ENCODE measurements around the gene BRMS1. TPM values are rescaled to one million over a fixed set of nuclear protein-coding genes. Genes with fewer than 3 reads are reported as not detected.

Gene BRMS1
- total RNA-seq, 1 experiment from 2014 or later, result 48.1 TPM

DNA sequence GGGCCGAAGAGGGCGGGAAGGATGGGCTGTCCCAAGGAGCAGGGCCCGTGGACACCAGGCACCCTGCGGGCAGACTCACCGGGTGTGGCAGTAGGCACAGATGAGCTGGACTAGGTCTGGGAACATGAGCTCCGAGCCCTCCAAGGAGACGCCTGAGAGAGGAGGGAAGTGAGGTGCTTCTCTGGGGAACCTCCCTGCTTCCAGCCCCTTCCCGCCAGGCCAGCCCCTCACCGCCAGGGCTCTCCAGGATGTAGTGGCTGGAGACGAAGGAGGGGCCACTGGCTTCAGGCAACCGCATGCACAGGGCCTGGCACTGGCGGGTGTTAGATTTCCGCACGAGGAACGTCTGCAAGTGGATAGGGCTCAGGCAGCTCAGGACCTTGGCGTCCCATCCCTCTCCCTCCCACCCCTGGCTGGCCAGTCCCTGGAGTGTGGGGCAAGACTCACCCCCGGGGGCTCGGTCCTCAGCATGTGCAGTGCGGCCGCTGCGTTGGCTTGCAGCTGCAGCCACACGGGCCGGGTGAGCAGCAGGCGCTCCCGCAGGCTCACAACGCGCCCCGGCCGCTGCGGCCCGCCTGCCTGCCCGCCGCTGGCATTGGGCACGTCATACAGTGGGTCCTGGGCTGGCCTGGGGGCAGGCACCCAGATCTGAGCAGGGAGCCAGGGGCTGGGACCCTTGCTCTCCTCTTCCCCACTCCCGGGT lies 9.2 kb downstream of the BRMS1 start:
- CTCF ChIA-PET, result interaction anchor here (0.7 to 1.6 kb wide), 3 partner anchors 23 to 53 kb away, joined by 4 to 32 read pairs (median 5); no protein-coding TSS in a partner anchor
- H3K36me3 Mint-ChIP-seq (ENCODE audit: insufficient read depth, unreplicated experiment), result peaks cover 39% of the 10 kb centered on the region
- BruUV-seq (replicated peaks), result TSS peak; percentile 35
- no peaks in the 10 kb centered on the region for H3K27me3 Mint-ChIP-seq (ENCODE audit: unreplicated experiment)
- peaks cover 24% of the 10 kb centered on the region for H3K4me1 Mint-ChIP-seq (ENCODE audit: low read depth, unreplicated experiment)
- no peaks in the 10 kb centered on the region for H3K9me3 Mint-ChIP-seq (ENCODE audit: low read depth, unreplicated experiment)
- peak; percentile 44 for DNase-seq
- TF ChIP-seq, protein P1, sequence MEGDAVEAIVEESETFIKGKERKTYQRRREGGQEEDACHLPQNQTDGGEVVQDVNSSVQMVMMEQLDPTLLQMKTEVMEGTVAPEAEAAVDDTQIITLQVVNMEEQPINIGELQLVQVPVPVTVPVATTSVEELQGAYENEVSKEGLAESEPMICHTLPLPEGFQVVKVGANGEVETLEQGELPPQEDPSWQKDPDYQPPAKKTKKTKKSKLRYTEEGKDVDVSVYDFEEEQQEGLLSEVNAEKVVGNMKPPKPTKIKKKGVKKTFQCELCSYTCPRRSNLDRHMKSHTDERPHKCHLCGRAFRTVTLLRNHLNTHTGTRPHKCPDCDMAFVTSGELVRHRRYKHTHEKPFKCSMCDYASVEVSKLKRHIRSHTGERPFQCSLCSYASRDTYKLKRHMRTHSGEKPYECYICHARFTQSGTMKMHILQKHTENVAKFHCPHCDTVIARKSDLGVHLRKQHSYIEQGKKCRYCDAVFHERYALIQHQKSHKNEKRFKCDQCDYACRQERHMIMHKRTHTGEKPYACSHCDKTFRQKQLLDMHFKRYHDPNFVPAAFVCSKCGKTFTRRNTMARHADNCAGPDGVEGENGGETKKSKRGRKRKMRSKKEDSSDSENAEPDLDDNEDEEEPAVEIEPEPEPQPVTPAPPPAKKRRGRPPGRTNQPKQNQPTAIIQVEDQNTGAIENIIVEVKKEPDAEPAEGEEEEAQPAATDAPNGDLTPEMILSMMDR (IDR thresholded peaks at IDR 0.05; ENCODE audit: unreplicated experiment), result no peak
- intact Hi-C loops (cut with micrococcal nuclease; ENCODE audit: unreplicated experiment), result no loop called here
- H3K4me3 Mint-ChIP-seq (ENCODE audit: low read depth, unreplicated experiment), result peak overlapping the region; percentile 94
- peak overlapping the region; percentile 86 for H3K27ac Mint-ChIP-seq (ENCODE audit: unreplicated experiment)

DNA sequence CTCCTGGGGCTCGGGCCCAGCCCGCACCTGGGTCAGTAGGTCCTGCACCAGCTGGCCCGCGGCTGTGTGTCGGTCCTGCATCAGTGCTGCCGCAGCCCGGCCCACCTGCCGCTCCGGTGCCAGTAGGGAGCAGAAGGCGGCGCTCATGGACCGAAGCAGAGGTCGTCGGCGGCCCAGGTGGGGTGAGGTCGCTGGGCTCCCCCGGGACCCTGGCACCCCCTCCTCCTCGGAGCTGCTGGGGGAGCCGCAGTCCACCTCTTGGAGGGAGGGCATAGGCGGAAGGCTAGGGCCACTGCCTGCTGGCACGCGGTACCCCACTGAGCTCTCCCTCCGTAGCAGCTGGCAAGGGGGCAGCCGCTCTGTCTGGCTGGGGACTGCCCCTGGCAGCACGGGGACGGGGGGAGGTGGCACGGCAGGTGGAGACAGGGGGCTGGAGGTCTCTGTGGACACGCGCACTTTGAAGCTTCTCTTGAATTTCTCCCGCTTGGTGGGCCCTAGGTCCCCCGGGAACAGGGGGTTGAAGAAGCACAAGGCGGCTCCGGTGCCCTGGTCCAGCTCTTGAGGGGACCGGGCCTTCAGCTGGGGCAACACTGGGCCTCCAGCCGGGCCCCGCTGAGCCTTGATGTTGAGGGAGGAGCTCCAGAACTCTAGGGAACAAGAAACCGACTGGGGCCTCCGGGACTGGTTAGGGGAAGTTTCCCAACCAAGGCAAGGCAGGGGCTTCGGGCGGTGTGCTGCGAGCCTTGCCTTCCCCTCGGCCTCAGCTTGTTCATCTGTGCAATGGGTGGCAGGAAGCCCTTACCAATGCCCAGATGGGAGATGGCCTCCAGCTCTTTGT lies 10.1 kb downstream of the BRMS1 start:
- CTCF ChIA-PET, result interaction anchor here (0.5 to 1.6 kb wide), 2 partner anchors 22 to 132 kb away, joined by 3 to 32 read pairs; partner anchors contain the start of gene PELI3
- H3K9me3 Mint-ChIP-seq (ENCODE audit: low read depth, unreplicated experiment), result no peaks in the 10 kb centered on the region
- no peaks in the 10 kb centered on the region for H3K27me3 Mint-ChIP-seq (ENCODE audit: unreplicated experiment)
- H3K27ac Mint-ChIP-seq (ENCODE audit: unreplicated experiment), result peak overlapping the region; percentile 56
- peak overlapping the region; percentile 94 for H3K4me3 Mint-ChIP-seq (ENCODE audit: low read depth, unreplicated experiment)
- TF ChIP-seq, protein P1 (IDR thresholded peaks at IDR 0.05; ENCODE audit: unreplicated experiment), result no peak
- BruUV-seq (replicated peaks), result no TSS peak
- H3K4me1 Mint-ChIP-seq (ENCODE audit: low read depth, unreplicated experiment), result peaks cover 24% of the 10 kb centered on the region
- intact Hi-C loops (cut with micrococcal nuclease; ENCODE audit: unreplicated experiment), result no loop called here
- DNase-seq, result no peak
- peaks cover 45% of the 10 kb centered on the region for H3K36me3 Mint-ChIP-seq (ENCODE audit: insufficient read depth, unreplicated experiment)

DNA sequence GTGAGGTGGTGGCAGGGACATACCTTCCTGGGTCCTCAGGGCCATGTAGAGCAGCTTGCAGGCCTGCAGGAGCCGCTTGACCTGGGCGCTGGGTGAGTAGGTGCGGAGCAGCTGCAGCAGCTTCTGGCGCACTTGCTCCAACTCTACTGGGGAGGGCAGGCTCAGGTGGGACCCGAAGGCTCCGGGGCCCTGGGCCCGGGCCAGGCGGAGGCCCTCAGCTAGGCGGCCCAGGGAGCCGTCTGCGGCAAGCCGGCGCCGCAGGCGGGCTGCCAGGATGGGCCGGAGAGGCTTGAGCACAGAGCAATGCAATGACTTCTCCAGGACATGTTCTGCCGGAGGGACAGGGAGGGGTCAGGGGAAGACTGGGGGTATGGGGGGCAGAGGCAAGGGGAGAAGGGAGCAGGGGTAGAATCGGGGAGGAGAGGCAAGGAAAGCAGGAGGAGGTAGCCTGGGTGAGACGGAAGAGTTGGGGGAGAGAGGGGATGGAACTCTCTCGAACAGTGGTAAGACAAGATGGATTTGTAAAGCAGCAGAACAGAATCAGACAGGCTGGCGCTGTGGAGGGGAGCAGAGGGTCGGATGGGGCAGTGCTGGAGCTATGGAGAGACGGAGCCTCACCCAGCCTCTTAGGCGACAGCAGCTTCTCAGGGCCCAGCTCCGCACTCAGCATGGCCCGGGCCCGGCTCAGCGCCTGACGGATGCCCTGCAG lies 10.9 kb downstream of the BRMS1 start:
- peaks cover 42% of the 10 kb centered on the region for H3K36me3 Mint-ChIP-seq (ENCODE audit: insufficient read depth, unreplicated experiment)
- H3K4me3 Mint-ChIP-seq (ENCODE audit: low read depth, unreplicated experiment), result peak overlapping the region; percentile 24
- no peaks in the 10 kb centered on the region for H3K27me3 Mint-ChIP-seq (ENCODE audit: unreplicated experiment)
- no TSS peak for BruUV-seq (replicated peaks)
- TF ChIP-seq, protein P1 (IDR thresholded peaks at IDR 0.05; ENCODE audit: unreplicated experiment), result no peak
- intact Hi-C loops (cut with micrococcal nuclease; ENCODE audit: unreplicated experiment), result no loop called here
- DNase-seq, result no peak
- H3K9me3 Mint-ChIP-seq (ENCODE audit: low read depth, unreplicated experiment), result no peaks in the 10 kb centered on the region
- CTCF ChIA-PET, result interaction anchor here (0.6 kb wide), 2 partner anchors 13 to 22 kb away, joined by 5 to 6 read pairs; no protein-coding TSS in a partner anchor
- H3K4me1 Mint-ChIP-seq (ENCODE audit: low read depth, unreplicated experiment), result peaks cover 24% of the 10 kb centered on the region
- no peak overlapping the region for H3K27ac Mint-ChIP-seq (ENCODE audit: unreplicated experiment)

DNA sequence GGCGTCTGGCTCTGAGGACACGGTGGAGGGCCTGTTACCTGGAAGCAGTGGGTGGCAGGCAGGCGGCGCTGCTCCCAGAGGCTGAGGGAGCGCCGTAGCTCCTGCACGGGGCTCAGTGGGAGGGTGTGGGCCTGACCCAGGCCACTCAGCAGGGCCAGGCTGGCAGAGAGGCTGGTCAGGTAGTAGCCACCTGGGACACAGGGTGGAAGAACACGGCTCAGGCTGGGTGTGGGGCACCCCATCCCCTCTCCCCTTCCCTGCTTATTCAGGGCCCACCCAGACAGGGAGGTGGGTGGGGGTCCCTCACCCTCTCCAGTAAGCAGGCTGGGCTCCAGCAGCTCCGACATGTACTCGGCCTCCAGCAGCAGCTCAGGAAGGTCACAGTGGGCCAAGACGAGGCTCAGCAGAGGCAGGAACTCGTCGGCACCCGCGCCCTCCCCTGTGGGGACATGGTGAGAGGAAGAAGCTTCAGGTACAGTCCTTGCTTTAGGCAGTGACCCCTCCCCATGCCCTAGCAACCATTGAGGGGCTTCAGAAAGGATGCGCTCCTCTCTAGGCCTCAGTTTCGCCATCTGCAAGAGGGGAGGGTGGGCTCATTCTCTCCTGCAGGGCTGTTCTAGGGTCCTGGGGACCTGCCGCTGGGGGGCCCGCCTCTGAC lies 11.6 kb downstream of the BRMS1 start:
- no peaks in the 10 kb centered on the region for H3K27me3 Mint-ChIP-seq (ENCODE audit: unreplicated experiment)
- CTCF ChIA-PET, result interaction anchor here (0.6 kb wide), 2 partner anchors 13 to 21 kb away, joined by 5 to 6 read pairs; no protein-coding TSS in a partner anchor
- no peaks in the 10 kb centered on the region for H3K9me3 Mint-ChIP-seq (ENCODE audit: low read depth, unreplicated experiment)
- TF ChIP-seq, protein P1 (IDR thresholded peaks at IDR 0.05; ENCODE audit: unreplicated experiment), result no peak
- no peak overlapping the region for H3K27ac Mint-ChIP-seq (ENCODE audit: unreplicated experiment)
- no peak for DNase-seq
- H3K4me1 Mint-ChIP-seq (ENCODE audit: low read depth, unreplicated experiment), result peaks cover 29% of the 10 kb centered on the region
- H3K4me3 Mint-ChIP-seq (ENCODE audit: low read depth, unreplicated experiment), result no peak overlapping the region
- intact Hi-C loops (cut with micrococcal nuclease; ENCODE audit: unreplicated experiment), result no loop called here
- no TSS peak for BruUV-seq (replicated peaks)
- H3K36me3 Mint-ChIP-seq (ENCODE audit: insufficient read depth, unreplicated experiment), result peaks cover 35% of the 10 kb centered on the region

Measured in Calu3 (cell line).